ENCODE measurements around the gene LPCAT1. TPM values are rescaled to one million over a fixed set of nuclear protein-coding genes. Genes with fewer than 3 reads are reported as not detected.
A peak's percentile ranks its signal among the peaks of the same experiment; 100 is the strongest.

The LPCAT1 gene
- total RNA-seq, 1 experiment from 2014 or later = 75.0 TPM

DNA sequence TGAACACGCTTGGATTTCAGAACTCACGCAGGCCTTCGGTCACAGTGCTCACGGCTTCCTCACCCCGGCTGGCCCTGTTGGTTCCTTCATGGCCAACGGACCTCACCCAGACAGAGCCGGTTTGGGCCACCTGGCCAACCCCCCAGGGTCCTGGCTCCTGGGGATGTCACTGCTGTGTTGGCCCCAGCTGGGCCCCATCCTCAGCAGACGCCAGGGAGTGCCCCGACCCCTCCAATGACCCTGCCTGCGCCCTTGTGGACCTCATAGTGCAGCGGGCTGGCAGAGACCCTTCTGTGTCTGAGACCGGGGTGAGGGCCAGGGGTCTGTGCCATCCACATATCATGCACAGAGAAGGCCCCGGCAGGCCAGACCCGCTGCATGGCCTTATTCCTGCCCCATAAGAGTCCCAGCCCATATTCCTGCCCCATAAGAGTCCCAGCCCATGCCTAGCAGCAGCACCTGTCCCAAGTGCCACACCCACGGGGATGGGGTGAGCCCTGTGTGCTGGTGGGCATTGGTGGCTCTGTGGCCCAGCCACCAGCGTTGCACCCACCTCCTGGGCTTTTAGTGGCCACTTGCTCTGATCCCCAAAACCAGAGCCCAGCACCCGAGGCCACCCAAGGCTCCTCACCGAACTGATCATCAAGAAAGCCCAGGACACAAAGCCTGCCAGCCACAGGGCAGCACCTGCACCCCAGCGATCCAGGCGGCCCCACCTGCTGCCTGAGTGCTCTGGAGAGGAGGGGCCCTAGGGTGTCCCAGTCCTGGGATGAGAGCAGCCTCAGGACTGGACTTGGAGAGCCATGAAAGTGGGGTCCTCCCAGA, 1.3 kb upstream of the LPCAT1 start:
- intact Hi-C loops (cut with micrococcal nuclease) = no loop called here

More for the DNA sequence above, 1.3 kb upstream of the LPCAT1 start:
- Histone ChIP-seq H3K27ac (ENCODE audit: low read depth, low read length) (peak overlapping the region; percentile 67; the same call in 1 of the 2 replicates), H3K4me1 (ENCODE audit: control insufficient read depth in 1 of 2, insufficient read depth in 2 of 2, low read length in 2 of 2) (peaks cover 12 to 24% of the 10 kb centered on the region in 2 experiments), H3K9ac (ENCODE audit: low read length) (peak overlapping the region; percentile 84), H3K9me2 (ENCODE audit: insufficient read depth) (no peaks in the 10 kb centered on the region), H3K79me2 (ENCODE audit: insufficient read depth, low read length) (peaks cover 32% of the 10 kb centered on the region), H4K20me1 (ENCODE audit: insufficient read depth) (no peaks in the 10 kb centered on the region; the same call in 1 of the 2 replicates), H3K36me3 (ENCODE audit: control insufficient read depth in 1 of 2, insufficient read depth in 2 of 2, low read length in 2 of 2) (peaks cover 6 to 9% of the 10 kb centered on the region in 2 experiments; a peak in 3 of 4 replicates), H3K4me3 (replicated peaks in 1 of 2; ENCODE audit: low read depth in 1 of 2, low read length in 2 of 2) (peak overlapping the region in 1 of 2 experiments; percentile 67; a peak in 2 of 4 replicates), H3K4me2 (ENCODE audit: low read length) (peak overlapping the region; percentile 84), H2AFZ (ENCODE audit: low read depth, low read length, poor library complexity, severe bottlenecking) (no peak overlapping the region), H3K9me3 (ENCODE audit: control insufficient read depth in 1 of 2, insufficient read depth in 1 of 2, low read depth in 1 of 2, low read length in 2 of 2) (no peaks in the 10 kb centered on the region), H3K27me3 (ENCODE audit: insufficient read depth, low read length) (no peaks in the 10 kb centered on the region)
- ATAC-seq (no peak), DNase-seq (ENCODE audit: low read depth, low spot score) (no peak)
- ChIA-PET CTCF (no interaction called here), RAD21 (ENCODE audit: low non-redundant PET in 1 of 2, low total read pairs in 2 of 2, uncharacterized antibody in 2 of 2, unreplicated experiment in 2 of 2) (no interaction called here), POLR2A (interaction anchor here (1.1 kb wide), 1 partner anchor 9 kb away, joined by 4 read pairs; no protein-coding TSS in a partner anchor)
- TF ChIP-seq TCF7L2 (IDR thresholded peaks at IDR 0.05; ENCODE audit: borderline replicate concordance, extremely low read depth, insufficient read depth, insufficient read length) = no peak
- no peak for TF ChIP-seq CEBPB (IDR thresholded peaks at IDR 0.05; ENCODE audit: low read depth)
- no peak for TF ChIP-seq ATF3 (IDR thresholded peaks at IDR 0.05)
- TF ChIP-seq FOSL1 (IDR thresholded peaks at IDR 0.05; ENCODE audit: low read depth) = no peak
- no peak for TF ChIP-seq RAD21 (IDR thresholded peaks at IDR 0.05; ENCODE audit: low read depth)
- no peak for TF ChIP-seq MAX (IDR thresholded peaks at IDR 0.05)
- TF ChIP-seq, protein P1, sequence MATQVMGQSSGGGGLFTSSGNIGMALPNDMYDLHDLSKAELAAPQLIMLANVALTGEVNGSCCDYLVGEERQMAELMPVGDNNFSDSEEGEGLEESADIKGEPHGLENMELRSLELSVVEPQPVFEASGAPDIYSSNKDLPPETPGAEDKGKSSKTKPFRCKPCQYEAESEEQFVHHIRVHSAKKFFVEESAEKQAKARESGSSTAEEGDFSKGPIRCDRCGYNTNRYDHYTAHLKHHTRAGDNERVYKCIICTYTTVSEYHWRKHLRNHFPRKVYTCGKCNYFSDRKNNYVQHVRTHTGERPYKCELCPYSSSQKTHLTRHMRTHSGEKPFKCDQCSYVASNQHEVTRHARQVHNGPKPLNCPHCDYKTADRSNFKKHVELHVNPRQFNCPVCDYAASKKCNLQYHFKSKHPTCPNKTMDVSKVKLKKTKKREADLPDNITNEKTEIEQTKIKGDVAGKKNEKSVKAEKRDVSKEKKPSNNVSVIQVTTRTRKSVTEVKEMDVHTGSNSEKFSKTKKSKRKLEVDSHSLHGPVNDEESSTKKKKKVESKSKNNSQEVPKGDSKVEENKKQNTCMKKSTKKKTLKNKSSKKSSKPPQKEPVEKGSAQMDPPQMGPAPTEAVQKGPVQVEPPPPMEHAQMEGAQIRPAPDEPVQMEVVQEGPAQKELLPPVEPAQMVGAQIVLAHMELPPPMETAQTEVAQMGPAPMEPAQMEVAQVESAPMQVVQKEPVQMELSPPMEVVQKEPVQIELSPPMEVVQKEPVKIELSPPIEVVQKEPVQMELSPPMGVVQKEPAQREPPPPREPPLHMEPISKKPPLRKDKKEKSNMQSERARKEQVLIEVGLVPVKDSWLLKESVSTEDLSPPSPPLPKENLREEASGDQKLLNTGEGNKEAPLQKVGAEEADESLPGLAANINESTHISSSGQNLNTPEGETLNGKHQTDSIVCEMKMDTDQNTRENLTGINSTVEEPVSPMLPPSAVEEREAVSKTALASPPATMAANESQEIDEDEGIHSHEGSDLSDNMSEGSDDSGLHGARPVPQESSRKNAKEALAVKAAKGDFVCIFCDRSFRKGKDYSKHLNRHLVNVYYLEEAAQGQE (IDR thresholded peaks at IDR 0.05; ENCODE audit: low read depth) = no peak
- BruUV-seq (replicated peaks) = no TSS peak

All from HCT116 (cell line).